ENCODE results near the gene PCDHGB3.
A peak's percentile ranks its signal among the peaks of the same experiment; 100 is the strongest.
"Not testable (repeated sequence)": the region's sequence is repeated elsewhere in the genome, so short reads cannot be mapped to it uniquely, and the experiment has no call there.

Gene PCDHGB3

DNA sequence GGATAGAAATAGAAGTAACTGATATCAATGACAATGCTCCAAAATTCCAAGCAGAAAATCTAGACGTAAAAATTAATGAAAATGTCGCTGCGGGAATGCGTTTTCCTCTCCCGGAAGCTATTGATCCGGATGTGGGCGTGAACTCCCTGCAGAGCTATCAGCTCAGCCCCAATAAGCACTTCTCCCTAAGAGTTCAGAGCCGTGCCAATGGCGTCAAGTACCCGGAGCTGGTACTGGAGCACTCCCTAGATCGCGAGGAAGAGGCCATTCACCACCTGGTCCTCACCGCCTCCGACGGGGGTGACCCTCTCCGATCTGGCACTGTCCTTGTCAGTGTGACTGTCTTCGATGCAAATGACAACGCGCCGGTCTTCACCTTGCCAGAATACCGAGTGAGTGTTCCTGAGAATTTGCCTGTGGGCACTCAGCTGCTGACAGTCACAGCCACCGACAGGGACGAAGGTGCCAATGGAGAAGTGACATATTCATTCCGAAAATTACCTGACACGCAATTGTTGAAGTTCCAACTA, 43.6 kb downstream of the PCDHGB3 start:
- H3K9me3 ChIP-seq (ENCODE audit: control insufficient read depth in 1 of 2, low read length in 2 of 2): peaks cover 50 to 78% of the 10 kb centered on the region in 2 donors
- no peaks in the 10 kb centered on the region for H3K4me1 ChIP-seq (ENCODE audit: control insufficient read depth in 1 of 2, insufficient read depth in 2 of 2, low read length in 2 of 2)
- H3K4me3 ChIP-seq (ENCODE audit: low read depth in 1 of 2, low read length in 2 of 2): peak overlapping the region; percentile 55 to 70
- no peaks in the 10 kb centered on the region for H3K27me3 ChIP-seq (ENCODE audit: low read depth, low read length)
- no peak overlapping the region for H3K27ac ChIP-seq (ENCODE audit: low read length)
- peaks cover 0 to 14% of the 10 kb centered on the region in 2 donors for H3K36me3 ChIP-seq (ENCODE audit: control insufficient read depth in 1 of 2, insufficient read depth in 2 of 2, low read length in 2 of 2)

DNA sequence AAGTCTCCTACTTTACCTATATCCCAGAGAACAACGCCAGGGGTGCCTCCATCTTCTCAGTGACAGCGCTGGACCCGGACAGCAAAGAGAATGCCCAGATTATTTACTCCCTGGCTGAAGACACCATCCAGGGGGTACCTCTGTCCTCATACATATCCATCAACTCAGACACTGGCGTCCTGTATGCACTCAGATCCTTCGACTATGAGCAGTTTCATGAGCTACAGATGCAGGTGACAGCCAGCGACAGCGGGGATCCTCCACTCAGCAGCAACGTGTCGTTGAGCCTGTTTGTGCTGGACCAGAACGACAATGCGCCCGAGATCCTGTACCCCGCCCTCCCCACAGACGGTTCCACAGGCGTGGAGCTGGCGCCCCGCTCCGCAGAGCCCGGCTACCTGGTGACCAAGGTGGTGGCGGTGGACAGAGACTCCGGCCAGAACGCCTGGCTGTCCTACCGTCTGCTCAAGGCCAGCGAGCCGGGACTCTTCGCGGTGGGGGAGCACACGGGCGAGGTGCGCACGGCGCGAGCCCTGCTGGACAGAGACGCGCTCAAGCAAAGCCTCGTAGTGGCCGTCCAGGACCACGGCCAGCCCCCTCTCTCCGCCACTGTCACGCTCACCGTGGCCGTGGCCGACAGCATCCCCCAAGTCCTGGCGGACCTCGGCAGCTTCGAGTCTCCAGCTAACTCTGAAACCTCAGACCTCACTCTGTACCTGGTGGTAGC, 44.7 kb downstream of the PCDHGB3 start:
- H3K4me1 ChIP-seq (ENCODE audit: control insufficient read depth in 1 of 2, insufficient read depth in 2 of 2, low read length in 2 of 2); H3K27me3 ChIP-seq (ENCODE audit: low read depth, low read length); H3K27ac ChIP-seq (ENCODE audit: low read length): not testable (repeated sequence)
- peak overlapping the region; percentile 17 to 70 for H3K4me3 ChIP-seq (ENCODE audit: low read depth in 1 of 2, low read length in 2 of 2)
- peaks cover 0 to 17% of the 10 kb centered on the region in 2 donors for H3K36me3 ChIP-seq (ENCODE audit: control insufficient read depth in 1 of 2, insufficient read depth in 2 of 2, low read length in 2 of 2)
- H3K9me3 ChIP-seq (ENCODE audit: control insufficient read depth in 1 of 2, low read length in 2 of 2): peaks cover 49 to 78% of the 10 kb centered on the region in 2 donors

DNA sequence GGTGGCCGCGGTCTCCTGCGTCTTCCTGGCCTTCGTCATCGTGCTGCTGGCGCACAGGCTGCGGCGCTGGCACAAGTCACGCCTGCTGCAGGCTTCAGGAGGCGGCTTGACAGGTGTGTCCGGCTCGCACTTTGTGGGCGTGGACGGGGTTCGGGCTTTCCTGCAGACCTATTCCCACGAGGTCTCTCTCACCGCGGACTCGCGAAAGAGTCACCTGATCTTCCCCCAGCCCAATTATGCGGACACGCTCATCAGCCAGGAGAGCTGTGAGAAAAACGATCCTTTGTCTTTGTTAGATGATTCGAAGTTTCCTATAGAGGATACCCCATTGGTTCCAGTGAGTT, 45.2 kb downstream of the PCDHGB3 start:
- not testable (repeated sequence) for H3K4me1 ChIP-seq (ENCODE audit: control insufficient read depth in 1 of 2, insufficient read depth in 2 of 2, low read length in 2 of 2); H3K27ac ChIP-seq (ENCODE audit: low read length); H3K27me3 ChIP-seq (ENCODE audit: low read depth, low read length)
- H3K36me3 ChIP-seq (ENCODE audit: control insufficient read depth in 1 of 2, insufficient read depth in 2 of 2, low read length in 2 of 2): peaks cover 0 to 20% of the 10 kb centered on the region in 2 donors
- peaks cover 50 to 77% of the 10 kb centered on the region in 2 donors for H3K9me3 ChIP-seq (ENCODE audit: control insufficient read depth in 1 of 2, low read length in 2 of 2)
- H3K4me3 ChIP-seq (ENCODE audit: low read depth in 1 of 2, low read length in 2 of 2): peak overlapping the region in 1 of 2 donors; percentile 70

DNA sequence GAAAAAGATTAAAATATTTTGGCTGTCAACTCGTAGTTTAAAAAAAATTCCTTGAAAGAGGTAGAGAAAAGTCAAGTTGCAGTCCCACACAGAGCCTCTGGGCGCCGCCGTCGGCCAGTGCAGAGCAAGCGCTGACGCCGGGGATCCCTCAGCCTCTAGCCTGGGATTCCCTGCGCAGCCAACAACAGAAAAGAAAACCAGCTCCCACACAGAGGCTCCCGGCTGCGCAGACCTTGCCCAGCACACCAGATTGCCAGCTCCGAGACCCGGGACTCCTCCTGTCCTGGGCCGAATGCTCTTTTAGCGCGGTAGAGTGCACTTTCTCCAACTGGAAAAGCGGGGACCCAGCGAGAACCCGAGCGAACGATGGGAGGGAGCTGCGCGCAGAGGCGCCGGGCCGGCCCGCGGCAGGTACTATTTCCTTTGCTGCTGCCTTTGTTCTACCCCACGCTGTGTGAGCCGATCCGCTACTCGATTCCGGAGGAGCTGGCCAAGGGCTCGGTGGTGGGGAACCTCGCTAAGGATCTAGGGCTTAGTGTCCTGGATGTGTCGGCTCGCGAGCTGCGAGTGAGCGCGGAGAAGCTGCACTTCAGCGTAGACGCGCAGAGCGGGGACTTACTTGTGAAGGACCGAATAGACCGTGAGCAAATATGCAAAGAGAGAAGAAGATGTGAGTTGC, 47.6 kb downstream of the PCDHGB3 start, which contains the start of gene PCDHGB7:
PCDHGB7 (plus strand) TSS at position 184 of the 679 bp plus-strand sequence; CDS start at position 367, 183 bp downstream.
- peaks cover 61 to 84% of the 10 kb centered on the region in 2 donors for H3K9me3 ChIP-seq (ENCODE audit: control insufficient read depth in 1 of 2, low read length in 2 of 2)
- peaks cover 0 to 14% of the 10 kb centered on the region in 2 donors for H3K36me3 ChIP-seq (ENCODE audit: control insufficient read depth in 1 of 2, insufficient read depth in 2 of 2, low read length in 2 of 2)
- not testable (repeated sequence) for H3K27ac ChIP-seq (ENCODE audit: low read length); H3K27me3 ChIP-seq (ENCODE audit: low read depth, low read length)
- peak within 1 kb of the TSS; percentile 24 to 66 for H3K4me3 ChIP-seq (ENCODE audit: low read depth in 1 of 2, low read length in 2 of 2)
- H3K4me1 ChIP-seq (ENCODE audit: control insufficient read depth in 1 of 2, insufficient read depth in 2 of 2, low read length in 2 of 2): peaks cover 0 to 20% of the 10 kb centered on the region in 2 donors

DNA sequence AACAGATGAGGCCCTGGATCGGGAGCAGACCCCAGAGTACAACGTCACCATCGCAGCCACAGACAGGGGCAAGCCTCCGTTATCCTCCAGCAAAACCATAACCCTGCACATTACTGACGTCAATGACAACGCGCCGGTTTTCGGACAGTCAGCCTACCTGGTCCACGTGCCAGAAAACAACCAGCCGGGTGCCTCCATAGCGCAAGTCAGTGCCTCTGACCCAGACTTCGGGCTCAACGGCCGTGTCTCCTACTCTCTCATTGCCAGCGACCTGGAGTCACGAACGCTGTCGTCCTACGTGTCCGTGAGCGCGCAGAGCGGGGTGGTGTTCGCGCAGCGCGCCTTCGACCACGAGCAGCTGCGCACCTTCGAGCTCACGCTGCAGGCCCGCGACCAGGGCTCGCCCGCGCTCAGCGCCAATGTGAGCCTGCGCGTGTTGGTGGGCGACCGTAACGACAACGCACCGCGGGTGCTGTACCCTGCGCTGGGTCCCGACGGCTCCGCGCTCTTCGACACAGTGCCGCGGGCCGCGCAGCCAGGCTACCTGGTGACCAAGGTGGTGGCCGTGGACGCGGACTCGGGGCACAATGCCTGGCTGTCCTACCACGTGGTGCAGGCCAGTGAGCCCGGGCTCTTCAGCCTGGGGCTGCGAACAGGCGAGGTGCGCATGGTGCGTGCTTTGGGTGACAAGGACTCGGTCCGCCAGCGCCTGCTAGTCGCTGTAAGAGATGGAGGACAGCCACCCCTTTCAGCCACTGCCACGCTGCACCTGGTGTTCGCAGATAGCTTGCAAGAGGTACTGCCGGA, 49.2 kb downstream of the PCDHGB3 start:
- Histone ChIP-seq H3K4me3 (ENCODE audit: low read depth in 1 of 2, low read length in 2 of 2) (peak overlapping the region; percentile 19 to 66), H3K27me3 (ENCODE audit: low read depth, low read length) (no peaks in the 10 kb centered on the region), H3K27ac (ENCODE audit: low read length) (no peak overlapping the region), H3K36me3 (ENCODE audit: control insufficient read depth in 1 of 2, insufficient read depth in 2 of 2, low read length in 2 of 2) (peaks cover 0 to 6% of the 10 kb centered on the region in 2 donors), H3K4me1 (ENCODE audit: control insufficient read depth in 1 of 2, insufficient read depth in 2 of 2, low read length in 2 of 2) (peaks cover 0 to 20% of the 10 kb centered on the region in 2 donors), H3K9me3 (ENCODE audit: control insufficient read depth in 1 of 2, low read length in 2 of 2) (peaks cover 59 to 84% of the 10 kb centered on the region in 2 donors)

DNA sequence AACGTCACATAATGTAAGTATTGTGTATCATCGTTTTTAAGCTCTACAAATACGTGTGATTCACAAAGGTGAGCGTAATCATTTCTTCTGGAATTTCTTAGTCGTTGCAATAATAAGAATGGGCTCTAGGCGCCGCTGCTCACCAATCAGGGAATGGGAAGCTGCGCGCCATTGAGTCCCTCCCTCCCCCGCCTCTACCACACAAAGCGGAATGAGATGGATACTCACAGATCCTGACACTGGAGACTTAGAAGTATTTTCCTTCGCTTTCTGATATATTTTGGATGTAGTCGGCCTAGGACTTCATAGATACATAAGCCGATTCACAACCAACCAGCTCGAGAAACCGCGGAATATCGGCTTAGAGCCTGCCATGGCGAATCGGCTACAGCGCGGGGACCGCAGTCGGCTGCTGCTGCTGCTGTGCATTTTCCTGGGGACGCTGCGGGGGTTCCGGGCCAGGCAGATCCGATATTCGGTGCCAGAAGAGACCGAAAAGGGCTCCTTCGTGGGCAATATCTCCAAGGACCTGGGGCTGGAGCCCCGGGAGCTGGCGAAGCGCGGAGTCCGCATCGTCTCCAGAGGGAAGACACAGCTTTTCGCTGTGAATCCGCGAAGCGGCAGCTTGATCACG, 50.9 kb downstream of the PCDHGB3 start, which contains the start of gene PCDHGA11:
PCDHGA11 (plus strand) TSS at position 197 of the 634 bp plus-strand sequence; CDS start at position 374, 177 bp downstream.
- H3K9me3 ChIP-seq (ENCODE audit: control insufficient read depth in 1 of 2, low read length in 2 of 2): peaks cover 71 to 89% of the 10 kb centered on the region in 2 donors
- no peak within 1 kb of the TSS for H3K27ac ChIP-seq (ENCODE audit: low read length)
- peaks cover 0 to 20% of the 10 kb centered on the region in 2 donors for H3K4me1 ChIP-seq (ENCODE audit: control insufficient read depth in 1 of 2, insufficient read depth in 2 of 2, low read length in 2 of 2)
- H3K27me3 ChIP-seq (ENCODE audit: low read depth, low read length): no peaks in the 10 kb centered on the region
- peak within 1 kb of the TSS; percentile 44 to 66 for H3K4me3 ChIP-seq (ENCODE audit: low read depth in 1 of 2, low read length in 2 of 2)
- H3K36me3 ChIP-seq (ENCODE audit: control insufficient read depth in 1 of 2, insufficient read depth in 2 of 2, low read length in 2 of 2): peaks cover 0 to 12% of the 10 kb centered on the region in 2 donors

DNA sequence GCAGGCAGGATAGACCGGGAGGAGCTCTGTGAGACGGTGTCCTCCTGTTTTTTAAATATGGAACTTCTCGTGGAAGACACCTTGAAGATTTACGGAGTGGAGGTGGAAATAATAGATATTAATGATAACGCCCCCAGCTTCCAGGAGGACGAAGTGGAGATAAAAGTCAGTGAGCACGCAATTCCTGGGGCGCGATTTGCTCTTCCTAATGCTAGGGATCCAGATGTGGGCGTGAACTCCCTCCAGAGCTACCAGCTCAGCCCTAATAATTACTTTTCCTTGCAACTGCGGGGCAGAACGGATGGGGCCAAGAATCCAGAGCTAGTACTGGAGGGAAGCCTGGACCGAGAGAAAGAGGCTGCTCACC, 51.4 kb downstream of the PCDHGB3 start:
- H3K27me3 ChIP-seq (ENCODE audit: low read depth, low read length): no peaks in the 10 kb centered on the region
- H3K4me1 ChIP-seq (ENCODE audit: control insufficient read depth in 1 of 2, insufficient read depth in 2 of 2, low read length in 2 of 2): peaks cover 0 to 20% of the 10 kb centered on the region in 2 donors
- peak overlapping the region; percentile 44 to 66 for H3K4me3 ChIP-seq (ENCODE audit: low read depth in 1 of 2, low read length in 2 of 2)
- peaks cover 71 to 91% of the 10 kb centered on the region in 2 donors for H3K9me3 ChIP-seq (ENCODE audit: control insufficient read depth in 1 of 2, low read length in 2 of 2)
- H3K36me3 ChIP-seq (ENCODE audit: control insufficient read depth in 1 of 2, insufficient read depth in 2 of 2, low read length in 2 of 2): peaks cover 0 to 17% of the 10 kb centered on the region in 2 donors
- H3K27ac ChIP-seq (ENCODE audit: low read length): no peak overlapping the region

Measured in muscle layer of duodenum (tissue), 2 donors.